HepG2 (cell line): ENCODE results near the gene CKAP2L. TPM values are rescaled to one million over a fixed set of nuclear protein-coding genes. Genes with fewer than 3 reads are reported as not detected.

Source experiments
- AFF4 ChIP-seq: sonication (generic); formaldehyde crosslinking; IDR thresholded peaks from 2 replicates; pipeline ENCODE4 v1.4.0; 2020; ENCODE audit warnings: missing genetic modification reagents
- CBFB ChIP-seq: sonication (generic); formaldehyde crosslinking; IDR thresholded peaks from 2 replicates; pipeline ENCODE4 v1.4.0; 2020; ENCODE audit warnings: missing genetic modification reagents
- CEBPG ChIP-seq: IDR thresholded peaks from 2 replicates; pipeline ENCODE4 v1.6.1; 2016
- CENPBD1 ChIP-seq: sonication (generic); formaldehyde crosslinking; IDR thresholded peaks from 2 replicates; pipeline ENCODE4 v1.8.0; 2022; ENCODE audit warnings: missing genetic modification reagents, low read depth, mild to moderate bottlenecking, borderline replicate concordance
- ETV5 ChIP-seq: IDR thresholded peaks from 2 replicates; pipeline ENCODE4 v1.6.1; 2018; ENCODE audit warnings: missing biosample characterization, missing genetic modification reagents, inconsistent platforms, borderline replicate concordance
- FOSL2 ChIP-seq: sonication (generic); formaldehyde crosslinking; IDR thresholded peaks from 2 replicates; pipeline ENCODE4 v1.4.0; 2020; ENCODE audit warnings: missing genetic modification reagents
- GATA4 ChIP-seq: sonication (generic); IDR thresholded peaks from 2 replicates; pipeline ENCODE4 v1.6.1; 2016; ENCODE audit warnings: antibody characterized with exemption, low read depth, borderline replicate concordance
- GATAD2A ChIP-seq: IDR thresholded peaks from 2 replicates; pipeline ENCODE4 v1.6.1; 2016
- HNF4A ChIP-seq: sonication (generic); formaldehyde crosslinking; IDR thresholded peaks from 2 replicates; pipeline ENCODE4 v1.4.0; 2020; ENCODE audit warnings: missing genetic modification reagents
- MTF2 ChIP-seq: sonication (generic); formaldehyde crosslinking; IDR thresholded peaks from 2 replicates; pipeline ENCODE4 v1.5.0; 2020; ENCODE audit warnings: missing genetic modification reagents, borderline replicate concordance
- NFYC ChIP-seq: IDR thresholded peaks from 2 replicates; pipeline ENCODE4 v1.6.1; 2016; ENCODE audit warnings: missing genetic modification reagents, missing compliant biosample characterization
- STAG1 ChIP-seq: sonication (generic); formaldehyde crosslinking; IDR thresholded peaks from 2 replicates; pipeline ENCODE4 v1.4.0; 2020; ENCODE audit warnings: missing genetic modification reagents
- ZBTB20 ChIP-seq: sonication (generic); formaldehyde crosslinking; IDR thresholded peaks from 2 replicates; pipeline ENCODE4 v1.8.1; 2023; ENCODE audit warnings: missing genetic modification reagents, low read depth, mild to moderate bottlenecking, borderline replicate concordance
- ZBTB8A ChIP-seq: sonication (generic); formaldehyde crosslinking; IDR thresholded peaks from 2 replicates; pipeline ENCODE4 v1.4.0; 2020; ENCODE audit warnings: mild to moderate bottlenecking, low read depth, missing genetic modification reagents, borderline replicate concordance
- ZNF737 ChIP-seq: sonication (generic); formaldehyde crosslinking; IDR thresholded peaks from 2 replicates; pipeline ENCODE4 v1.5.0; 2020; ENCODE audit warnings: missing genetic modification reagents, mild to moderate bottlenecking, borderline replicate concordance
- ZNF800 ChIP-seq: sonication (generic); formaldehyde crosslinking; IDR thresholded peaks from 2 replicates; pipeline ENCODE4 v1.4.0; 2020; ENCODE audit warnings: missing genetic modification reagents
- polyA plus RNA-seq, 8 experiments: library from polyadenylated mRNA; depleted of rRNA in 3 of 8; stranded (reverse) in 7 of 8; unstranded in 1 of 8; fragments of >200 nt; fragmentation: Illumina TruSeq in 4 of 8; extraction: Trizol in 4 of 8; gene quantifications; 2 replicates each; pipeline versions ENCODE4 v1.2.1 to v1.2.3, GENCODE V29; 2011 to 2016; ENCODE audit warnings: low read depth in 4 of 8, missing spikeins in 1 of 8, mixed read lengths in 1 of 8; ENCODE audit not compliant: insufficient read depth in 1 of 8
- total RNA-seq, 5 experiments: library from RNA; depleted of rRNA; stranded (reverse); fragments of >200 nt; fragmentation: Illumina TruSeq; extraction: Trizol; gene quantifications; 2 replicates each; pipeline ENCODE4 v1.2.3, GENCODE V29; 2016; ENCODE audit warnings: low read depth in 1 of 5
- TF ChIP-seq, protein P1 (sequence below): sonication (generic); formaldehyde crosslinking; IDR thresholded peaks from 2 replicates; pipeline ENCODE4 v1.4.0; 2020; ENCODE audit warnings: missing genetic modification reagents
- TF ChIP-seq, protein P2 (sequence below): sonication (generic); formaldehyde crosslinking; IDR thresholded peaks from 2 replicates; pipeline ENCODE4 v1.8.1; 2023; ENCODE audit warnings: missing genetic modification reagents, mild to moderate bottlenecking, borderline replicate concordance
- TF ChIP-seq, protein P3 (sequence below): sonication (generic); formaldehyde crosslinking; IDR thresholded peaks from 2 replicates; pipeline ENCODE4 v1.4.0; 2020; ENCODE audit warnings: mild to moderate bottlenecking, low read depth, missing genetic modification reagents
- TF ChIP-seq, protein P4 (sequence below): sonication (generic); formaldehyde crosslinking; IDR thresholded peaks from 2 replicates; pipeline ENCODE4 v1.9.0; 2022; ENCODE audit warnings: low read depth, missing genetic modification reagents

Gene CKAP2L
- total and polyA plus RNA-seq, 2 of the 13 experiments (the other 11 are each of a cell fraction or from before 2014, with no cell fraction given) = 7.1 to 9.5 TPM

- TF ChIP-seq ZNF800 (CRISPR knock-in tag) (no peak), STAG1 (CRISPR knock-in tag) (no peak), CBFB (no peak), CEBPG (0 out of 2 replicates have a peak, but pooled peaks have one; percentile 1), GATA4 (no peak), ETV5 (CRISPR knock-in tag) (no peak), NFYC (CRISPR knock-in tag) (no peak), AFF4 (CRISPR knock-in tag) (no peak), MTF2 (CRISPR knock-in tag) (no peak), GATAD2A (peak; percentile 59), FOSL2 (peak; percentile 83), ZNF737 (CRISPR knock-in tag) (no peak), ZBTB8A (CRISPR knock-in tag) (no peak), CENPBD1 (CRISPR knock-in tag) (no peak), ZBTB20 (CRISPR knock-in tag) (no peak), HNF4A (CRISPR knock-in tag) (peak; percentile 74)
- TF ChIP-seq, protein P1, sequence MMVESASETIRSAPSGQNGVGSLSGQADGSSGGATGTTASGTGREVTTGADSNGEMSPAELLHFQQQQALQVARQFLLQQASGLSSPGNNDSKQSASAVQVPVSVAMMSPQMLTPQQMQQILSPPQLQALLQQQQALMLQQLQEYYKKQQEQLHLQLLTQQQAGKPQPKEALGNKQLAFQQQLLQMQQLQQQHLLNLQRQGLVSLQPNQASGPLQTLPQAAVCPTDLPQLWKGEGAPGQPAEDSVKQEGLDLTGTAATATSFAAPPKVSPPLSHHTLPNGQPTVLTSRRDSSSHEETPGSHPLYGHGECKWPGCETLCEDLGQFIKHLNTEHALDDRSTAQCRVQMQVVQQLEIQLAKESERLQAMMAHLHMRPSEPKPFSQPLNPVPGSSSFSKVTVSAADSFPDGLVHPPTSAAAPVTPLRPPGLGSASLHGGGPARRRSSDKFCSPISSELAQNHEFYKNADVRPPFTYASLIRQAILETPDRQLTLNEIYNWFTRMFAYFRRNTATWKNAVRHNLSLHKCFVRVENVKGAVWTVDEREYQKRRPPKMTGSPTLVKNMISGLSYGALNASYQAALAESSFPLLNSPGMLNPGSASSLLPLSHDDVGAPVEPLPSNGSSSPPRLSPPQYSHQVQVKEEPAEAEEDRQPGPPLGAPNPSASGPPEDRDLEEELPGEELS (CRISPR knock-in tag) = no peak
- TF ChIP-seq, protein P2, sequence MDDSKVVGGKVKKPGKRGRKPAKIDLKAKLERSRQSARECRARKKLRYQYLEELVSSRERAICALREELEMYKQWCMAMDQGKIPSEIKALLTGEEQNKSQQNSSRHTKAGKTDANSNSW = no peak
- TF ChIP-seq, protein P3, sequence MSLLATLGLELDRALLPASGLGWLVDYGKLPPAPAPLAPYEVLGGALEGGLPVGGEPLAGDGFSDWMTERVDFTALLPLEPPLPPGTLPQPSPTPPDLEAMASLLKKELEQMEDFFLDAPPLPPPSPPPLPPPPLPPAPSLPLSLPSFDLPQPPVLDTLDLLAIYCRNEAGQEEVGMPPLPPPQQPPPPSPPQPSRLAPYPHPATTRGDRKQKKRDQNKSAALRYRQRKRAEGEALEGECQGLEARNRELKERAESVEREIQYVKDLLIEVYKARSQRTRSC (CRISPR knock-in tag) = no peak
- TF ChIP-seq, protein P4, sequence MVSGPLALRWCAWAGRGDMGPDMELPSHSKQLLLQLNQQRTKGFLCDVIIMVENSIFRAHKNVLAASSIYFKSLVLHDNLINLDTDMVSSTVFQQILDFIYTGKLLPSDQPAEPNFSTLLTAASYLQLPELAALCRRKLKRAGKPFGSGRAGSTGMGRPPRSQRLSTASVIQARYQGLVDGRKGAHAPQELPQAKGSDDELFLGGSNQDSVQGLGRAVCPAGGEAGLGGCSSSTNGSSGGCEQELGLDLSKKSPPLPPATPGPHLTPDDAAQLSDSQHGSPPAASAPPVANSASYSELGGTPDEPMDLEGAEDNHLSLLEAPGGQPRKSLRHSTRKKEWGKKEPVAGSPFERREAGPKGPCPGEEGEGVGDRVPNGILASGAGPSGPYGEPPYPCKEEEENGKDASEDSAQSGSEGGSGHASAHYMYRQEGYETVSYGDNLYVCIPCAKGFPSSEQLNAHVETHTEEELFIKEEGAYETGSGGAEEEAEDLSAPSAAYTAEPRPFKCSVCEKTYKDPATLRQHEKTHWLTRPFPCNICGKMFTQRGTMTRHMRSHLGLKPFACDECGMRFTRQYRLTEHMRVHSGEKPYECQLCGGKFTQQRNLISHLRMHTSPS (CRISPR knock-in tag) = no peak
Observed at GRCh38 chr2:112790305-112790704, 25.9 kb upstream of the CKAP2L start (continued).
